Measurements from ENCODE around the gene ENDOV. TPM values are rescaled to one million over a fixed set of nuclear protein-coding genes. Genes with fewer than 3 reads are reported as not detected.
A peak's percentile ranks its signal among the peaks of the same experiment; 100 is the strongest.
"Not testable (repeated sequence)": the region's sequence is repeated elsewhere in the genome, so short reads cannot be mapped to it uniquely, and the experiment has no call there.

The ENDOV gene
- polyA plus RNA-seq, 10 donors: 15.1 to 22.0 (median 16.1) TPM

DNA sequence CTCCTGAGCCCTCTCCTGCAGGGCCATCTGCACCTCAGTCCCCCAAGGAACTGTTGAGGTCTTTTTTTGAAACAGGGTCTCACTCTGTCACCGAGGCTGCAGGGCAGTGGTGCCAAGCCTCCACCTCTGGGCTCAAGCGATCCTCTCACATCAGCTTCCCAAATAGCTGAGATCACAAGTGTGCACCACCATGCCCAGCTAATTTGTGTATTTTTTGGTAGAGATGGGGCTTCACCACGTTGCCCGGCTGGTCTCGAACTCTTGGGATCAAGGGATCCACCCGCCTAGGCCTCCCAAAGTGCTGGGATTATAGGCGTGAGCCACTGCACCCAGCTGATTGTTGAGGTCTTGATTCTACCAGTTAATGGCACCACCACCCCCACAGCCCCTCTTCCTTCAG is 27.9 kb upstream of the ENDOV start:
- DNase-seq: no peak

DNA sequence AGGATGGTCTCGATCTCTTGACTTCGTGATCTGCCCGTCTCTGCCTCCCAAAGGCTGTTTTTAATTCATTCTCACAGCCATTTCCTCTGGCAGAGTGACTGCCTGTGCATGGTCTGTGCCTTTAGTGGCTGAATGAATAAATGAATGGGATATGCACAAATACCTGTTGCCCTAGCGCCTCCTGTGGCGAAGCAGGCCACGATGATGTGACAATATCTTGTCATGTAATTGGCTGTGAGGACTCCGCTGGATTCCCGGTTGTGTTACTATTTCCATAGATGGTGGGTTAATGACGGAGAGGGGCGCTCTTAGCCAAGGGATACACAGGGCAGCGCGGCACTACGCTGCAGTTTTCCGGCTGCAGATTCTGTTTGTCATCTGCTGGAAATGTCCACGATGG is 26.8 kb upstream of the ENDOV start:
- no peak for DNase-seq

DNA sequence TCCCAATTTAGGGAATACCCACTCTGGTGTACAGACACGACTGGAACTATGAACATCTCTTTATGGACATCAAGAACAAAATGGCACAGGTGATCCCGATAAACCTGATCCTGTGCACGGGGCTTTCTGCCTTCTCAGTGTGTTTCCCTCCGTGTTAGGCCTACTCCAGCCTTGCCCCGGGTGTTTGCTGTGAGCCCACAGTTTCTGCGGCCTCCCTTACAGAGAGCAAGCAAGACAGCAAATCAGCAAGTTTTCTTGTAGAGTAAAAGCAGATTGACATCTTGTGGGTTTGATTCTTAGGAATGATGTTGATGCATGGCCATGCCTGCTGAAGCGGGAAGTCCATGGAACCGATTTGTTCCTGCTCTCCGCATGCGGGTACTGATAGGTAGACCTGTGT is 26.4 kb upstream of the ENDOV start:
- DNase-seq: no peak

DNA sequence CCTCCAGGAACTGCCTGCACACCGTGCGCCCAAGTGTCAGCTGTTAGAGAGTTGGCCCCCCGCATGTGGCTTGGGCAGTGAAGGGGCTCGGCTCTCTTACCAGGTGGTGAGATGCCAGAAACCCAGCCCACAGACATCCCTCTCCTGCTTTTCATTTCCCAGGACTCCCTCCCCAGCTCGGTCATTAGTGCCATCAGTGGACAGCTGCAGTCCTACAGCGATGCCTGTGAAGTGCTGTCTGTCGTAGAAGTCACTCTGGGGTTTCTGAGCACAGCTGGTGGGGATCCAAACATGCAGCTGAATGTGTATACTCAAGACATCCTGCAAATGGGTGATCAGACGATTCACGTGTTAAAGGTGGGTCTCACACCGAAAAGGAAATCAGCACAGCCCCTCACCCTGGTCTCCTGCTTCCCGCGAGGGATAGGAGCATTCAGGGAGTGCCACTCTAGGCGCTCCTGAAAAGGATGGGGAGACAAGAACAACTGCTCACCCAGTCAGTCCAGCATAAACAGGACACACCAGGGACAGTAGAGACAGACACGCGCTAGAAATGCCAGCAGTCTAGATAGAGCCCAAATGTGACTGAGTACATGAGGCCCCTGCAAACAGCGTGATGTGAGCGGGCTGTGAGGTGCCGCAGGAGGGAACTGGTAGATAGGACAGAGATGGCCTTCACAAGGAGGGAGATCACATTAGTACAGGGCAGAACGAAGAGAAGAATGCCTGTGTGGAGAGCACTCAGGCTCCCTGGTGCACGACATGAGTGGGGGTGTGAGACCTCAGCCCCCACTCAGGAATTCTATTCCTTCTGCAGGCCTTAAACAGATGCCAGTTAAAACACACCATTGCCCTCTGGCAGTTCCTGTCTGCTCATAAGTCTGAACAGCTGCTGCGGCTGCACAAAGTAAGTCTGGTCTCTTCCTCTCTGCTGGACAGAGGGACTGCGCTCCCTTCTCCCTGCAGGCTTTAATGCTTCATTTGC is 25.7 kb upstream of the ENDOV start:
- DNase-seq: peak in 2 of 3 donors; percentile 18 to 41

DNA sequence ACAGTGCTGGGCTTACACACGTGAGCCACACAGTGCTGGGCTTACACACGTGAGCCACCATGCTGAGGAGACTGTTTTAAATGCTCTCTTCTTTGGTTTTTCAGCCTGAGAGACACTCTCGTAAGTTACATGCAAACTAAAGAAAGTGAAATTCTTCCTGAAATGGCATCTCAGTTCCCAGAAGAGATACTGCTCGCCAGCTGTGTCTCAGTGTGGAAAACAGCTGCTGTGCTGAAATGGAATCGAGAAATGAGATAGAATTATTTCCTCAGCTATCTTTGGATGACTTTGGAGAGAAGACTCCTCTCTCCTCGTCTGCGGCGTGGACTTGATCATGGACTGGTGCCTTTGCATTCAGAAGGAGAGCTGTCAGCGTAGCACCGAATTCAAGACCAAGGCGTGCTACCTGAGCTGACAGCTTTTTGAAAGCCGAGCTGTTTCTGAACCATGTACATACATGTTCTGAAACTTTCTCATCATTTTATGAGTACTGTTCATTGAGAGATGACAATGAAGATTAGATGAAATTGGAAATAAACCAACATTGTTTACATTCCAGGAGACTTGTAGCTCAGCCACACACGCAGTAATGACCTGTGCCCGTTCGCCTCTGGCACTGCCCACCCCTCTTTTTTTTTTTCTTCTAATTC is 21.6 kb upstream of the ENDOV start:
- DNase-seq: peak in 1 of 3 donors; percentile 58

DNA sequence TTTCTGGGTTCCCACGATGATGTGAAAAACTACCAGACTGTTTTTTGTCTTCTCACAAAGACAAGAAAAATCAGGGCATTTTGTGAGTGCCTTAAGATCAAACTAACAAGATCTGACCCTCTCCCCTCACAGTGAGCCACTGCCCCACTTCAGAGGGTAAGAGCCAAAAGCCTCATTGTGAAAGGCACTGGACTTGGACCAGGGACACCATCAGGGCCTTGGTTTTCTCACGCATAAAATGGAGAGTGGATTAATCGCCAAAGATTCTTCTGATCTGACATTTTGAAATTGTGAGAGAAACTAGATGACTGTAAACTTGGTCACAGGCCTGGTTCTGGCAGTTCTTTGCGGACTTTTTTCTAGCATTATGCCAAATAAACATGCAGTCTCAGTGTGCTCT is 21.0 kb upstream of the ENDOV start:
- no peak for DNase-seq

DNA sequence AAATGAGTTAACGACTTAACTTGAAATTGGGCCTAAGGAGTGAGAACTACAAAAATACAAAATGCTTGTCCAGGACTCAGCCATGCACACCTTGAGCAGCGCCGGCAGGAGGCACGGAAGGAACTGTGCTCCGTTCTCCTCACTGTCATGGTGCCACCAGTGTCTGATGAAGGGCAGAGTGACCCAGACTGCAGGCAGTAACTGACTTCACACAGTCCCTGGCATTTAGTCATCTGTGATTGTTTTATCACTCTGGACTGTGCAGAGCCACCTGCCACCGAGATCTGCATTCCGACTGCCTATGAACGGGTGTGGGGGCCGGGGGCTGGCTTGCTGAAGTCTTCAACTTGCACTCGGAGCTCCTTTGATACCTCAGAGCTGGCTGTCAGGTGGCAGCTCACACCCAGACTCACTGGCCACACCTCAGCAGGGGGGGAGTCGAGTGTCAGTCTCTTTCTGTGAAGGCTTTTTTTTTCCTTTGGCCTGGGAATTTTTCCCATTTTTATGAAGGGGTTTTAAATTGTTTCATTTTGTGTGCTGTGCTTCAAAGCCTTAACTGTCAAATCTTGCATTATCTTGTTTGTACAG is 20.2 kb upstream of the ENDOV start:
- no peak for DNase-seq

DNA sequence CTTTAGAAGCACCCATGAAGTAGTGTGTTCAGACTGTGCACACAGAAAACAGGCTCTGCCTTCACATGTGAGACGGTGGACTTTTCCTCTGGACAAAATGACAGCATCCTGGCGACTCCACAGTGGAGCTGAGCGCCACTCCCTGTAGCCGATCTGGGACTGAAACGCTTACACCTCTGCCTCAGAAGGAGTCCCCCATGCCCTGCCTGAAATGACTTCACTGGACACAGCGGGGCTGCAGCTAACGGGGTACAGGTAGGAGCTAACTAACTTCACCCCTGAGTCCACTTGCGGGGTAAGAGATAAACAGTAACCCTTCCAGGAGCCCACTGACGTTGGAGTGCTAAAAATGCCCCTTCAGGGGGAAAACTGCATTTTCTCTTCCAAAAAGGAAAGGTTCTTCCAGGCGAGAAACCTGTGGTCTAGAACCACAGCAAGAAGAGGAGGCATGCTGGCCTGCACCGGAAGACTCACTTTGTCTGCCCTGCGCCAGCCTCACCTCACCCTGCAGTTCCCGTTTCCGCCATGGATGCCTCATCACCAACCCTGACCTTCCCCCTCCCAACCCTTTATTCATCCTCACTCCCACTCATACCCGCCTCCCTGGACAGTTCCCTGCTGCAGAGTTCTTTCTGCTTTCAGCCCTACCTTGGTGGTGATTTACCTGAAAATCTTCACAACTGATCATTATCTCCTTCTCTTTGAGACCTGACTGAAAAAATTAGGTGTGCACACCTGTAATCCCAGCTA is 19.4 kb upstream of the ENDOV start:
- DNase-seq: no peak

DNA sequence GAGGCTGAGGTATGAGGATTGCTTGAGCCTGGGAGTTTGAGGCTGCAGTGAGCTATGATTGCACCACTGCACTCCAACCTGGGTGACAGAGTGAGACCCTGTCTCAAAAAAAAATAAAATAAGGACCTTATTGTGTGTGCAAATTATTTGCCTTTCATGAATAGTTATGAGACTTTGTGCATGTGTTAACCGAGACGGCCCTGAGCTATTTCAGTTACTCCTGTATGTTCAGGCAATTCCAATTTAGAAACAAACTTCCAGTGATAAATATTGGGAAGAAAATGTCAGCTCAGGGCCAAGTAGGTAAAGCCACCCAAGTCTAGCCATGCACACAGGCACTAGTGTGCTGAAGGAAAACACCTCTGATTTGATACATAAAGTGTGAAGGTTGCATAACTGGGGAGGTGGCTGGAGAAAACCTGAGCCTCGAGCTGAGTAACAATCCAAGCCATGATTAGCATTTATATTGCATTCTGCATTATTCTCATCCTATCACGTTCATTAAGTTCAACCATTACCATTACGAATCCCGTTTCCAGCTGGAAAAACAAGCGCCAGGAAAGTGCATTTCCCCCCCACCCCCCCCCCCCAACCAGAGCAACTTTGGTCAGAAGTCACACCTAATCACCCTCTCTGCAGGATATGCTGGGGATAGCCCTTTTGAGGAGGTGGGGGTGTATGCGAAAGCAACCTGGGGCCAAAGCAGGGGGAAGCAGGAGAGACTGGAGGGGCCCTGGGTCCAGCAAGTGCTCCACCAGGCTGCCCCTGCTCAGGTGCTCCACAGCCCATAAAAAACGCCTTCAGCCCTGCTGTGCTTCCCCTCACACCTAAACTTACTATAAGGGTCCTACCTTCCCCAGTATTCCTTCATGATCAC is 18.6 kb upstream of the ENDOV start:
- no peak for DNase-seq

DNA sequence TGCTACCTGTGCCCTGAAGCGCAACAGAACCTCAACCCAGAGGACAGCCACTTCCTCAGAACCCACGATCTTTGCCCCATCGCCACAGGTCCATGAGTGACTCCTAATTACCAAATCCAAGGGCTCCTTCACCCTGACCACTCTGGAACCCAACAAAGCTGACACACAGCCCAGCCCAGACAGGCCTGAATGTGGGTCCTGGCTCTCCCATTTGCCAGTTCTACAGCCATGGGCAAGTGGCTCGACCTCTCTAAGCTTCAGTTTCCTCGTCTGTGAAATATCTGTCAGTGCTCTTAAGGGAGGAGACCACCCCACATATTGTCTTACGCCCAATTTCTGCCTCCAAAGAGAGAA is 18.0 kb upstream of the ENDOV start:
- DNase-seq: no peak

DNA sequence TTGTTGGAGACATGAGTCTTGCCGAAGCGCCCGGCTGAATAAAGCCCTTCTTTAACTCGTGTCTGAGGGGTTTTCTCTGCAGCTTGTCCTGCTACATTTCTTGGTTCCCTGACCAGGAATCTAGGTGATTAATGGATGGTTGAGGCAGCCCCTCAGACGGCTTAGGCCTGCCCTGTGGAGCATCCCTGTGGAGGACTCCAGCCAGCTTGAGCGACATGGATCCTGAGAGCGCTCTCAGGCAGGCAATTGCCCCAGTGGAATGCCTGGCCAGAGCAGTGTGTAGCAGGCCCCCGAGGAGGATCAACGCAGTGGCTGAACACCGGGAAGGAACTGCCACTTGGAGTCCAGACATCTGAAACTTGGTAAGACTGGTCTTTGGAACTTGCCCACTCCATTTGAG is 17.3 kb upstream of the ENDOV start:
- no peak for DNase-seq

DNA sequence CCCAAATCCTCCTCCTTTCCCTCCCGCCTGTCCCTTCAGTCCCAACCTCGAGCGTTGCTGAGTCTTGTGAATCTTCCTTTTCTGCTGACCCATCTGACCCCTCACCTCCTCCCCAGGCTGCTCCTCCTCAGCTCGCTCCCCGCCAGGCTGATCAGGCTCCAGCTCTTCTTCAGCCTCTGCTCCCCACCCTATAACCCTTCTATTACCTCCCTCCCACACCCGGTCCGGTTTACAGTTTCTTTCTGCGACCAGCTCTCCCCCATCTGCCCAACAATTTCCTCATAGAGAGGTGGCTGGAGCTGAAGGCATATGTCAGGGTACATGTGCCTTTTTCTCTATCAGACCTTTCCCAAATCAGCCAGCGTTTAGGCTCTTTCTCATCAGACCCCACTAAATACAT is 13.9 kb upstream of the ENDOV start:
- not testable (repeated sequence) for DNase-seq

DNA sequence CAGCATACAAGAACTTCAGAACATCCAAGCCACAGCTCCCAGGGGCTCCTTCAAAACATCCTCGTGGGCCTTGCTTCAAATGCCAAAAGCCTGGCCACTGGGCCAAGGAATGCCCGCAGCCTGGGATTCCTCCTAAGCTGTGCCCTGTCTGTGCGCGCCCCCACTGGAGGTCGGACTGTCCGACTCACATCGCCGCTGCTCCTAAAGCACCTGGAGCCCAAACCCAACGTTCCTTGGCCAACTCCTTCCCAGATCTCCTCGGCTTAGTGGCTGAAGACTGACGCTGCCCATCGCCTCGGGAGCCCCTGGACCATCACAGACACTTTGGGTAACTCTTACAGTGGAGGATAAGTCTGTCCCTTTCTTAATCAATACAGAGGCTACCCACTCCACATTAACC is 12.9 kb upstream of the ENDOV start:
- not testable (repeated sequence) for DNase-seq

DNA sequence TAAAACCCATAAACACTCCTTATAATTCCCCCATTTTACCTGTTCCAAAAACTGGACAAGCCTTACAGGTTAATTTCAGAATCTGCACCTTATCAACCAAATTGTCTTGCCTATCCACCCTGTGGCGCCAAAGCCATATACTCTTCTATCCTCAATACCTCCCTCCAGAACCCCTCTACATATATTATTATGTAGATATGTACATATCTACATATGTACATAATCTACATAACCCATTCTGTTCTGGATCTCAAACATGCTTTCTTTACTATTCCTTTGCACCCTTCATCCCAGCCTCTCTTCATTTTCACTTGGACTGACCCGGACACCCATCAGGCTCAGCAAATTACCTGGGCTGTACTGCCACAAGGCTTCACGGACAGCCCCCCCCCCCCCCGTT is 12.0 kb upstream of the ENDOV start:
- DNase-seq: no peak

DNA sequence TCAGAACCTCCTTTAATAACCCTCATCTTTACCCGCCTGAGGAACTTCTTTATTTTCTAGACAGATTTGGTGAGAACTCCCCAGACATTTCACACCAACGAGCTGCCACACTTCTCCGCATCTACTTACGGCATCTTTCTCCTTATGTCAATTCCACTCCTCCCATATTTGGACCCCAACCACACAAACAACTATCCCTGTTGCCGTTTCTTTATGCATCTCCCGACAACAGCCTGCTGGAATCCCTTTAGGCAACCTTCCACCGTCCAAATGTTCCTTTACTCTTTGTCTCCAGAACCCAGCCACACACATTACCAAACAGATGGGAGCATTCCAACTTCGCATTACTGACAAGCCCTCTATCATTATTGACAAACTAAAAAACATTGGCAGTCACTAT is 8.8 kb upstream of the ENDOV start:
- DNase-seq: no peak

DNA sequence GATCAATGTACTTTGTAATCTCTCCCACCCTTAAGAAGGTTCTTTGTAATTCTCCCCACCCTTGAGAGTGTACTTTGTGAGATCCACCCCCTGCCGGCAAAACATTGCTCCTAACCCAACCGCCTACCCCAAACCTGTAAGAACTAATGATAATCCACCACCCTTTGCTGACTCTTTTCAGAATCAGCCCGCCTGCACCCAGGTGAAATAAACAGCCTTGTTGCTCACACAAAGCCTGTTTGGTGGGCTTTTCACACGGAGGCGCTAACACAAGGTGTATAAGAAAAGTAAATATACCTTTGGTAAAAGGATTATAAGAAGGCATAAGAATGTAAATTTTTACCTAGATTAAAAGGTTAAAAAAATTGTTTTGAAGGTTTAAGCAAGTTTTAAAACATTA is 7.0 kb upstream of the ENDOV start:
- not testable (repeated sequence) for DNase-seq

DNA sequence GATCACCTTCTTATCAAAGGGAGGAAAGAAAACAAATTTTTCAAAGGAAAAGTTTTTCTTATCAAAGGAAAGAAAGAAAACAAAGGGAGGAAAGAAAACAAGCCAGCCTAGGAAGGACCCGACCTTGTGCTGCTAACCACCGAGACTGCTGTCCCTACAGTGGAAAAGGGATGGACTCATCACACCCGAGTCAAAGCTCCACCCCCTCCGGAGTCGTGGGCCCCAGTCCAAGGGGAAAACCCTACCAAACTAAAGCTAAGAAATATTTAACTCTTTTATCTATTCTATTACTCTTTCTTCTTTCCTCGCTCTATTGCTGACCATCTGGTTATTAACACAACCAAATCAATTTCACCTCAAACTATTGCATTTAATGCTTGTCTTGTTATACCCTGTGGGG is 6.1 kb upstream of the ENDOV start:
- DNase-seq: peak in 1 of 3 donors; percentile 4

DNA sequence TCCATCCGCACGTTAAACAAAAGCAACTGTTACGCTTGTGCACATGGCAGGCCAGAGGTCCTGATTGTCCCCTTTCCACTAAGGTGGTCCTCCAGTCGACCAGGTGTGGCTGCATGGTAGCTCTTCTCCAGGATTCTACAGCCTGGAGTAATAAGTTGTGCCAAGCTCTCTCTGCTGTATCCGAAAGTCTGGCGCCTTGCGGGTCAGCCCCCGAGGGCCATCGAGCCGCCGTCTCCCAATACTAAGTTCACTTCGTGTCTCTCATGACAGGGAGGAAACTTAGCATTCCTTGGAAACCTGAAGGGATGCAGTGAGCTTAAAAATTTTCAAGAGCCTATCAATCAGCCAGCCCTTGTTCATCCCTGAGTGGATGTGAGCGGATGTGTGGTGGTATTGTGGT is 5.3 kb upstream of the ENDOV start:
- DNase-seq: no peak

DNA sequence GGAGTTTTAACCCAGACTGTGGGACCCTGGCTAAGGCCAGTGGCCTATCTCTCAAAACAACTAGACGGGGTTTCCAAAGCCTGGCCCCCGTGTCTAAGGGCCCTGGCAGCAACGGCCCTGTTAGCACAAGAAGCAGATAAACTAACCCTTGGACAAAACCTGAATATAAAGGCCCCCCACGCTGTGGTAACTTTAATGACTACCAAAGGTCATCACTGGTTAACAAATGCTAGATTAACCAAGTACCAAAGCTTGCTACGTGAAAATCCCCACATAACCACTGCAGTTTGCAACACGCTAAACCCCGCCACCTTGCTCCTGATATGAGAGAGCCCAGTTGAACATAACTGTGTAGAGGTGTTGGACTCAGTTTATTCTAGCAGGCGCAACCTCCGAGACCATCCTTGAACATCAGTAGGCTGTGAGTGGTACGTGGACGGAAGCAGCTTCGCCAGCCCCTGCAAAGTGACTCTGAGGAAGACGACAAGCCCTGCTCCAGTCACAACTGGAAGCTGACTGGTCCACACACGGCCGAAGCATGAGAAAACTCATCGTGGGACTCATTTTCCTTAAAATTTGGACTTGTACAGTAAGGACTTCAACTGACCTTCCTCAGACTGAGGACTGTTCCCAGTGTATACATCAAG is 4.4 kb upstream of the ENDOV start:
- DNase-seq: not testable (repeated sequence)

DNA sequence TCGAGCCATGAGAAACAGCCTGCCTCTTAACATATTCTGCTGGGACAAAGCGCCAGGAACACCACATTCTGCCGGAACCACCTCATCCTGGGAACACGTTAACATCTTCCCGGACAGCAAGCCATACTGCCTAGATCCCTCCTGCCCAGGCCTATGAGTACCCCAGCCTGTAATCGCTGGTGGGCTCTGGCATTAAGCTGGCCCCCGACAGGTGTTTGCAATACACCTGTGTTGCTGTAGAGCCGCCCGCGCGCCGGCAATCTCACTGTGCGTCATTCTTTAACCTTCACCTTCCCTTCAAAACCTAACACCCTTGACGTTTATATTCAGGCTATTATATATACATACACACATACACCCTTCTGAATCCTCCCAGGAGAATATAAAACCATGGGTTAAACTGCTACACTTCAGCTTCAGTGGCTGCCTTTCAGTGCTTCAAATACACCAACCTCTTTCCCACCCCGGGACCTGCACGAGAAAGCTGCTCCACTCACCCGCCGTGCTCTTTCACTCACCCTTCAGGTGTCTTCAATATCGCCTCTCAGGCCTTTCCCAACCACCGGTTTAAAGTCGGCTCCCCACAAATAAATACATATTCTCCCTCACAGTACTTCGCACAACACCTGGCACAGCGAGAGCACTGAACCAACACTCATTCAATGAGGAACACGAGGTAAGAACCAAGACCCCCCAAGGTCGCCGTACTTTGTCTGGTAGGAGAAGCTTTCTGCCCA is 1.0 kb upstream of the ENDOV start:
- no peak for DNase-seq

Measured in muscle of back (tissue), 11 donors.